ENCODE measurements around the gene KIAA2012.

GRCh38 chr2:202120828-202121227 is 47.8 kb downstream of the KIAA2012 start:
- TF ChIP-seq CTCF (IDR thresholded peaks at IDR 0.05; ENCODE audit: low read depth, low read length) (no peak), EZH2phosphoT487 (IDR thresholded peaks at IDR 0.05; ENCODE audit: low read depth) (no peak)

Measured in OCI-LY3 (cell line).